Upper lobe of right lung (tissue), 1 donor: ENCODE data around the gene MYZAP. TPM values are rescaled to one million over a fixed set of nuclear protein-coding genes. Genes with fewer than 3 reads are reported as not detected.

Source experiments
- ATAC-seq: fragments of 200-7000 bp; cut with Tn5 transposase; one replicate; pipeline ENCODE4 v1.9.1; 2020; ENCODE audit warnings: mild to moderate bottlenecking, moderate library complexity
- DNase-seq: peaks from one replicate; pipeline ENCODE4 v3.0.0-alpha.2; 2020
- H3K27ac ChIP-seq: fragments of 200-600 bp; one replicate; pipeline ENCODE4 v1.8.0; 2022
- H3K27me3 ChIP-seq: fragments of 200-600 bp; one replicate; pipeline ENCODE4 v1.8.0; 2022; ENCODE audit warnings: mild to moderate bottlenecking
- H3K36me3 ChIP-seq: fragments of 200-600 bp; one replicate; pipeline ENCODE4 v1.8.0; 2022
- H3K4me1 ChIP-seq: fragments of 200-600 bp; one replicate; pipeline ENCODE4 v1.8.0; 2022
- H3K4me3 ChIP-seq: fragments of 200-600 bp; one replicate; pipeline ENCODE4 v1.8.0; 2022; ENCODE audit warnings: mild to moderate bottlenecking
- H3K9me3 ChIP-seq: fragments of 200-600 bp; one replicate; pipeline ENCODE4 v1.8.0; 2022
- intact Hi-C: fragments of 100-400 bp; cut with DNase I; formaldehyde crosslinking; loops from one replicate; pipeline ENCODE4 v1.11.0; 2022
- total RNA-seq: library from RNA; stranded (reverse); fragmentation: NEBNext Ultra II Directional; extraction: Animal tissue kit (Norgen Biotek cat#: 25700); gene quantifications from one replicate; pipeline ENCODE4 v1.2.1, GENCODE V29; 2021
- TF ChIP-seq, protein P1 (sequence below): fragments of 200-600 bp; IDR thresholded peaks from one replicate; pipeline ENCODE4 v1.8.0; 2022; ENCODE audit warnings: antibody characterized with exemption
- donor health status: DM: no; HTN: yes; CAD: no; lungs with severe emphysema.

The MYZAP gene
- total RNA-seq, 1 donor from 2014 or later, result 30.9 TPM

DNA sequence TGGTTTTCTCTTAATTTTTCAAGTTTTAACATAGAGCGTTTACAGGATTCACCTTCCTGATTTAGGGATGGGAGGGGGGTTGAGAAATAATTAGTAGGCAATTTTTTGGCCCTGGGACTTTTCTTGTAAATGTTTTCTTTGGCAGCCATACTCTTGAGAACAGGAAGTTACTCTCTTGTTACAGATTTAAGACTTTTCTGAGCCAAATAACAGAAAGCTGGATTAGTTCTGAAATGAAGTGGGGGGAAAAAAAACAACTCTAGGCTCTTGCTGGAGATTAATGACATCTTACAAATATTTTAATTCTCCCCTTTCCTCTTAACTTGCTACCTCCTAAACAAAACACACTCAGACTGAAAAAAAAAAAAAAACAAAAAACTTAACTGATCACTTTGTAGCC lies 101.0 kb downstream of the MYZAP start:
- TF ChIP-seq, protein P1, sequence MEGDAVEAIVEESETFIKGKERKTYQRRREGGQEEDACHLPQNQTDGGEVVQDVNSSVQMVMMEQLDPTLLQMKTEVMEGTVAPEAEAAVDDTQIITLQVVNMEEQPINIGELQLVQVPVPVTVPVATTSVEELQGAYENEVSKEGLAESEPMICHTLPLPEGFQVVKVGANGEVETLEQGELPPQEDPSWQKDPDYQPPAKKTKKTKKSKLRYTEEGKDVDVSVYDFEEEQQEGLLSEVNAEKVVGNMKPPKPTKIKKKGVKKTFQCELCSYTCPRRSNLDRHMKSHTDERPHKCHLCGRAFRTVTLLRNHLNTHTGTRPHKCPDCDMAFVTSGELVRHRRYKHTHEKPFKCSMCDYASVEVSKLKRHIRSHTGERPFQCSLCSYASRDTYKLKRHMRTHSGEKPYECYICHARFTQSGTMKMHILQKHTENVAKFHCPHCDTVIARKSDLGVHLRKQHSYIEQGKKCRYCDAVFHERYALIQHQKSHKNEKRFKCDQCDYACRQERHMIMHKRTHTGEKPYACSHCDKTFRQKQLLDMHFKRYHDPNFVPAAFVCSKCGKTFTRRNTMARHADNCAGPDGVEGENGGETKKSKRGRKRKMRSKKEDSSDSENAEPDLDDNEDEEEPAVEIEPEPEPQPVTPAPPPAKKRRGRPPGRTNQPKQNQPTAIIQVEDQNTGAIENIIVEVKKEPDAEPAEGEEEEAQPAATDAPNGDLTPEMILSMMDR, result no peak
- Histone ChIP-seq H3K27me3 (no peaks in the 10 kb centered on the region), H3K4me3 (no peak overlapping the region), H3K27ac (no peak overlapping the region), H3K4me1 (no peaks in the 10 kb centered on the region), H3K9me3 (no peaks in the 10 kb centered on the region), H3K36me3 (no peaks in the 10 kb centered on the region)
- ATAC-seq (no peak), DNase-seq (no peak)
- intact Hi-C loops, result no loop called here

DNA sequence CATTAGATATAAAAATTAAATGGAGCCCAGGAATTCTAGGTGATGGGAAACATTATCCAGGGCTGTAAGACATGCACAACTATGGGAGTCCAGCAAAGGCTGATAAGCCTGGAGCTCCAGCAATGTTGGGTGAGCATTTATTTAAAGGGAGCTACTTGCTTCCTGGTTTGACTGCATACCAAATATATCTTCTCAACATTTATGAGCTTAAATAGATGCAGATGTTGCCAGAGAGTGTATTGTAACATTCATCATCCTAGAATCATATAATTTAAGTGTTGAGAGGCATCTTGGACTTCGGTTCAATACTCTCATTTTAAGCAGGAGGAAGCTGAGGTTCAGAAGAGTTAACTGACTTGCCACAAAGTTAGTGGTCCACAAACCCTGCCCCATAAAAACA lies 102.6 kb downstream of the MYZAP start:
- DNase-seq, result no peak
- no peak for ATAC-seq
- no peak overlapping the region for H3K27ac ChIP-seq
- peaks cover 5% of the 10 kb centered on the region for H3K27me3 ChIP-seq
- H3K36me3 ChIP-seq, result no peaks in the 10 kb centered on the region
- no peak overlapping the region for H3K4me3 ChIP-seq
- intact Hi-C loops, result no loop called here
- H3K9me3 ChIP-seq, result no peaks in the 10 kb centered on the region
- H3K4me1 ChIP-seq, result no peaks in the 10 kb centered on the region
- TF ChIP-seq, protein P1, result no peak

DNA sequence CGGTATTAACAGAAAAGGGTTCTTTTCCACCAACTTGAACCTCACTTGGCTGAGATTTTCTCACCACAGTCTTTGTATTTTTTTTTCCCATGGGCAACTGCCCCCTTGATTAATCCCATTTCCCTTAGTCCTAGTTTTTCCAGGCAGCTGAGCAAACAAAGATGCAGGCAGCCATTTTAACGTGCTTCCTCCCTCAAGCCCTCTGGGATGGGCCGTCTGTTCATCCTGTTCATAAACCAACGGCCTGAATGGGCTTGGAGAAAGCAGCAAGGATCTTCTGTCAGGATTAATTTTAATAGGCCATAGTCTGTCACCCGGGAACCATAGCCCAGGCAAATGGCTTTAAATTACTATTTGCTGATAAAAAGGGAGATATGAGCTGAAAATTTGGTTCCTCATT lies 104.4 kb downstream of the MYZAP start:
- H3K27ac ChIP-seq, result no peak overlapping the region
- TF ChIP-seq, protein P1, result no peak
- H3K9me3 ChIP-seq, result no peaks in the 10 kb centered on the region
- intact Hi-C loops, result no loop called here
- no peaks in the 10 kb centered on the region for H3K4me1 ChIP-seq
- H3K4me3 ChIP-seq, result no peak overlapping the region
- H3K36me3 ChIP-seq, result no peaks in the 10 kb centered on the region
- peaks cover 5% of the 10 kb centered on the region for H3K27me3 ChIP-seq
- ATAC-seq (no peak), DNase-seq (no peak)

DNA sequence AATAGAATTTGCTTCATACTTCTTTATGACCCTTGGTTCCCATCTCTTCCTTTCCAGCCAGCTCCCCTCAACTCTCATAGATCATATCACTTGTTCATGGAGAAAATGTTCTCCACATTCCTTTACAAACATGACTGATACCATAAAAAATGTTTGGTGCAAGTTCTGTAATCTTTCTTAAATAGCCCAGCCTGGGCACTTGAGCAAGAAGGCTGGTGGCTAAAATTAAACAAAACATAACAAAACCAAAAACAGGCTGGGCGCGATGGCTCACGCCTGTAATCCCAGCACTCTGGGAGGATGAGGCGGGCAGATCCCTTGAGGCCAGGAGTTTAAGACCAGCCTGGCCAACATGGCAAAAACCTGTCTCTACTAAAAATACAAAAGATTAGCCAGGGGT lies 105.9 kb downstream of the MYZAP start:
- H3K27me3 ChIP-seq, result peaks cover 5% of the 10 kb centered on the region
- TF ChIP-seq, protein P1, result no peak
- H3K9me3 ChIP-seq, result no peaks in the 10 kb centered on the region
- H3K4me3 ChIP-seq, result no peak overlapping the region
- H3K36me3 ChIP-seq, result no peaks in the 10 kb centered on the region
- intact Hi-C loops, result no loop called here
- no peak overlapping the region for H3K27ac ChIP-seq
- DNase-seq, result no peak
- ATAC-seq, result no peak
- H3K4me1 ChIP-seq, result no peaks in the 10 kb centered on the region

DNA sequence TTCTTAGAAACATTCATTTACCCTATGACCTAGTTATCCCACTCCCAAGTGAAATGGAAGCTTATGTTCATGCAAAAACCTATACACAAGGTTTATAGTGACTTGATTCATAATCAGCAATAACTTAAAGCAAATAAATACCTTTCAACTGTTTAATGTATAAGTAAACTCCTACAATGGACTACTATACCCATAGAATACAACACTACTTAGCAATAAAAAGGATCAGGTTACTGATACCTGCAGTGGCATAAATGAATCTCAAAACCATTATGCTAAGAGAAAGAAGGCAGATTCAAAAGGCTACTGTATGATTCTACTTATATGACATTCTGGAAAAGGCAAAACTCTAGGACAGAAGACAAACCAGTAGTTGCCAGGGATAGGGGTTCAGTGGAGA lies 106.5 kb downstream of the MYZAP start:
- Histone ChIP-seq H3K27me3 (peaks cover 5% of the 10 kb centered on the region), H3K9me3 (no peaks in the 10 kb centered on the region), H3K36me3 (no peaks in the 10 kb centered on the region), H3K4me1 (no peaks in the 10 kb centered on the region), H3K27ac (no peak overlapping the region), H3K4me3 (no peak overlapping the region)
- no peak for ATAC-seq
- no peak for DNase-seq
- intact Hi-C loops, result no loop called here
- TF ChIP-seq, protein P1, result no peak

DNA sequence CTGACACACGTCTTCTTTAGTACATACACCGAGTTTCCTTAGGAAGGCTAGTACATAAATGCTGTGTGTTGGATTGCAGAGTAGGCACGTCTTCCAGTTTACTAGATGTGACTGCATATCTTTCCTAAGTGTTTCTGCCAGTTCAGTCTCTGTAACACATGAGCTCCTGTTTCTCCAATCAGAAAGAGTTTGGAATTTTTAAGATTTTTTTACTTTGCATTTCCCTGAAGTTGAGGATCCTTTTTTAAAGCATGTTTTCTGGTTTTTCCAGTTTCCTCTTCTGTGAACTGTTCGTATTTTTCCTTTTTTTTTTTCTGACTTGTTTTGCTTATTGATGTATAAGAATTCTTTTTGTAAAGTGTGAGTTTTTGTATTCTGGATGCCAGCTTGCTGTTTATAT lies 107.3 kb downstream of the MYZAP start:
- intact Hi-C loops, result no loop called here
- TF ChIP-seq, protein P1, result no peak
- DNase-seq (no peak), ATAC-seq (no peak)
- Histone ChIP-seq H3K4me1 (no peaks in the 10 kb centered on the region), H3K9me3 (no peaks in the 10 kb centered on the region), H3K27me3 (peaks cover 5% of the 10 kb centered on the region), H3K27ac (no peak overlapping the region), H3K36me3 (no peaks in the 10 kb centered on the region), H3K4me3 (no peak overlapping the region)
